SH-SY5Y (cell line): ENCODE measurements around the gene PPP1R37.

ENCODE experiments used
- GATA2 ChIP-seq: IDR thresholded peaks from 2 replicates; pipeline ENCODE4 v1.6.1; 2011; ENCODE audit warnings: mild to moderate bottlenecking, low read depth, low read length
- GATA3 ChIP-seq: IDR thresholded peaks from 2 replicates; pipeline ENCODE4 v1.6.1; 2011; ENCODE audit warnings: low read depth, mild to moderate bottlenecking, low read length, moderate library complexity

DNA sequence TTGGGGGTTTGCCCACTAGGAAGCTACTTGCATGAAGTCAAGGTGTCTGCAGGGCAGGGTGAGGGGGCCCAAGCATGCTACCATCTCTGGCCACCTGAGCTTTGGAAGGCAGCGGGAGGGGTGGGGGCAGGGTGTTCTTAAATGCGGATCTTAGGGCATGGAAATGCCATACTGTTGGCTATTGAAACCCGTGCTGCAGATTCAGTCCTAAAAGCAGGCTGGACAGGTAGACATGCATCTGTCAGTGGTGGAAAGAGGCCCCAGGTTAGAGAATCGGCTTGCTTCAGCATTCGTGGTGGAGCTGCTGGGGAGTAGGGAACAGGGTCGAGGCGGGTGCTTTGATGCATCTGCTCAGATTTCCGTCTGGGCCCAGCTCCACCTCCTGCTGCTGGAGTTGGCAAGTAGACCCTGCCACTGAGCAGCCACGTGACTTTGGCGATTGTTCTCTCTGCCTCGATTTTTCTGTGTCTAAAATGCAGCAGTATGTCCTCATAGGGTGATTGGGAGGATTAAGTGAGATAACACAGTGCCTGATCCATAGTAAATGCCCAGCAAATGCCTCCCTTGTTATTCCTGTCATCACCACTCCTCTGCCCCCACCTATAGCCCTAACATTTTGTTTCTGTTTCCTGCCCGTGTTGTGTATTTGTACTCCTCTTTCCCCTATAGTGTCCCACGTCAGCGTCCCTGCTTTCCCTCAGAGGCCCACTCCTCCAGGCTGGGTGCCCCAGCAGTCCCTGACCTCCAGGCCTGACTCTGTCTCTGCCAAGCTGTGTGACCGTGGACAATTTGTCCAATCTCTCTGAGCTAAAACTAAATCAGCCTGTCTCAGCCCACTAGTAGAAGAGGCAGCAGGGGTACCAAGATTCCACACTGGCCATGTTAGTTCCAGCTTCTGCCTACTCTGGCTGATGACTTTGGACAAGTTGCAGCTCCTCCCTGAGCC lies 5.8 kb downstream of the PPP1R37 start:
- TF ChIP-seq GATA3 (no peak), GATA2 (no peak)
